DND-41 (cell line): Measurements from ENCODE around the gene AHCYL2.

Experiments used
- ATAC-seq: fragments of 200-7000 bp; cut with Tn5 transposase; 3 replicates; pipeline ENCODE4 v1.9.1; 2021; ENCODE audit warnings: low read depth; ENCODE audit not compliant: insufficient read depth
- DNase-seq: peaks from one replicate; pipeline ENCODE4 v3.0.0-alpha.2; 2020
- H2AFZ ChIP-seq: 2 replicates; pipeline ENCODE4 v1.6.0; 2012; ENCODE audit warnings: low read depth, low read length
- H3K27ac ChIP-seq: 2 replicates; pipeline ENCODE4 v1.5.1; 2012; ENCODE audit warnings: low read length, inconsistent platforms
- H3K27me3 ChIP-seq: fragments of 200-600 bp; sonication (generic); 2 replicates; pipeline ENCODE4 v1.6.0; 2012; ENCODE audit warnings: low read length, mild to moderate bottlenecking, inconsistent platforms; ENCODE audit not compliant: insufficient read depth, poor library complexity
- H3K36me3 ChIP-seq: 2 replicates; pipeline ENCODE4 v1.5.1; 2012; ENCODE audit warnings: low read length, inconsistent platforms; ENCODE audit not compliant: insufficient read depth
- H3K4me1 ChIP-seq: 2 replicates; pipeline ENCODE4 v1.5.1; 2012; ENCODE audit warnings: mild to moderate bottlenecking, low read length; ENCODE audit not compliant: insufficient read depth
- H3K4me2 ChIP-seq: 2 replicates; pipeline ENCODE4 v1.6.0; 2012; ENCODE audit warnings: mild to moderate bottlenecking, moderate library complexity, low read length, inconsistent platforms; ENCODE audit not compliant: insufficient read depth
- H3K4me3 ChIP-seq, 2 experiments: fragments of 200-600 bp in 1 of 2; shearing (Covaris generic) in 1 of 2; 2 replicates each; pipeline ENCODE4 v1.5.1; 2012 to 2016; ENCODE audit warnings: inconsistent platforms in 2 of 2, low read length in 2 of 2, mild to moderate bottlenecking in 2 of 2, low read depth in 1 of 2, moderate library complexity in 1 of 2
- H3K79me2 ChIP-seq: 2 replicates; pipeline ENCODE4 v1.6.0; 2012; ENCODE audit warnings: low read length, inconsistent platforms; ENCODE audit not compliant: insufficient read depth
- H3K9ac ChIP-seq: 2 replicates; pipeline ENCODE4 v1.6.0; 2012; ENCODE audit warnings: low read depth, mild to moderate bottlenecking, inconsistent platforms, low read length, moderate library complexity
- H3K9me3 ChIP-seq: 2 replicates; pipeline ENCODE4 v1.5.1; 2012; ENCODE audit warnings: low read length, moderate library complexity, mild to moderate bottlenecking, inconsistent platforms; ENCODE audit not compliant: insufficient read depth, severe bottlenecking
- H4K20me1 ChIP-seq: 2 replicates; pipeline ENCODE4 v1.6.0; 2012; ENCODE audit warnings: low read length; ENCODE audit not compliant: insufficient read depth
- CTCF ChIP-seq: IDR thresholded peaks from 2 replicates; pipeline ENCODE4 v1.5.1; 2012; ENCODE audit warnings: borderline replicate concordance, low read length, moderate library complexity, mild to moderate bottlenecking; ENCODE audit not compliant: poor library complexity, severe bottlenecking; ENCODE audit errors: extremely low read depth
- EZH2 ChIP-seq: IDR thresholded peaks from 3 replicates; pipeline ENCODE4 v1.6.1; 2012; ENCODE audit warnings: borderline replicate concordance, low read depth, mild to moderate bottlenecking, moderate library complexity, low read length, inconsistent platforms; ENCODE audit not compliant: severe bottlenecking

Gene AHCYL2

GRCh38 chr7:129381710-129382484, 157.1 kb downstream of the AHCYL2 start:
- Histone ChIP-seq H4K20me1 (no peaks in the 10 kb centered on the region), H3K4me3 (no peak overlapping the region), H3K9ac (no peak overlapping the region), H3K36me3 (no peaks in the 10 kb centered on the region), H3K9me3 (no peaks in the 10 kb centered on the region), H2AFZ (no peak overlapping the region), H3K27me3 (no peaks in the 10 kb centered on the region), H3K79me2 (no peaks in the 10 kb centered on the region), H3K4me2 (no peak overlapping the region), H3K27ac (no peak overlapping the region), H3K4me1 (no peaks in the 10 kb centered on the region)
- ATAC-seq = no peak
- TF ChIP-seq CTCF (no peak), EZH2 (no peak)
- no peak for DNase-seq

GRCh38 chr7:129383542-129384132, 158.8 kb downstream of the AHCYL2 start:
- no peak for TF ChIP-seq EZH2
- TF ChIP-seq CTCF = no peak
- no peaks in the 10 kb centered on the region for H3K4me1 ChIP-seq
- no peaks in the 10 kb centered on the region for H4K20me1 ChIP-seq
- DNase-seq (no peak), ATAC-seq (no peak)
- no peak overlapping the region for H2AFZ ChIP-seq
- H3K36me3 ChIP-seq = no peaks in the 10 kb centered on the region
- H3K79me2 ChIP-seq = no peaks in the 10 kb centered on the region
- H3K4me2 ChIP-seq = no peak overlapping the region
- H3K4me3 ChIP-seq = no peak overlapping the region
- no peak overlapping the region for H3K27ac ChIP-seq
- H3K9ac ChIP-seq = no peak overlapping the region
- no peaks in the 10 kb centered on the region for H3K27me3 ChIP-seq
- H3K9me3 ChIP-seq = no peaks in the 10 kb centered on the region

GRCh38 chr7:129385116-129385515, 160.3 kb downstream of the AHCYL2 start:
- Histone ChIP-seq H3K4me1 (no peaks in the 10 kb centered on the region), H3K9ac (no peak overlapping the region), H2AFZ (no peak overlapping the region), H3K9me3 (no peaks in the 10 kb centered on the region), H3K4me2 (no peak overlapping the region), H3K4me3 (no peak overlapping the region), H3K27ac (no peak overlapping the region), H3K27me3 (no peaks in the 10 kb centered on the region), H3K79me2 (no peaks in the 10 kb centered on the region), H3K36me3 (no peaks in the 10 kb centered on the region), H4K20me1 (no peaks in the 10 kb centered on the region)
- no peak for DNase-seq
- no peak for ATAC-seq
- TF ChIP-seq EZH2 (no peak), CTCF (no peak)
